GM12878 (cell line): Measurements from ENCODE around the gene SHF. TPM values are rescaled to one million over a fixed set of nuclear protein-coding genes. Genes with fewer than 3 reads are reported as not detected.

Source experiments
- ASH2L ChIP-seq: fragments of 300-600, 200-600 bp; sonication (generic); IDR thresholded peaks from 2 replicates; pipeline ENCODE4 v1.6.1; 2017; ENCODE audit warnings: low read depth, mild to moderate bottlenecking, borderline replicate concordance
- BMI1 ChIP-seq: fragments of 450-650 bp; IDR thresholded peaks from 2 replicates; pipeline ENCODE4 v1.6.1; 2016; ENCODE audit warnings: mild to moderate bottlenecking, moderate library complexity, borderline replicate concordance
- CBX3 ChIP-seq: fragments of 200-600 bp; sonication (generic); IDR thresholded peaks from 2 replicates; pipeline ENCODE4 v1.6.1; 2016; ENCODE audit warnings: low read depth, borderline replicate concordance
- DPF2 ChIP-seq: fragments of 450-650 bp; IDR thresholded peaks from 2 replicates; pipeline ENCODE4 v1.6.1; 2017; ENCODE audit warnings: mild to moderate bottlenecking
- E4F1 ChIP-seq: fragments of 450-650 bp; IDR thresholded peaks from 2 replicates; pipeline ENCODE4 v1.6.1; 2018; ENCODE audit warnings: borderline replicate concordance, mild to moderate bottlenecking; ENCODE audit not compliant: partially characterized antibody
- ESRRA ChIP-seq: IDR thresholded peaks from 2 replicates; pipeline ENCODE4 v1.6.1; 2012; ENCODE audit warnings: mild to moderate bottlenecking, low read length, improper control_type of control experiment
- EZH2 ChIP-seq: IDR thresholded peaks from 2 replicates; pipeline ENCODE4 v1.6.1; 2012; ENCODE audit warnings: low read depth, mild to moderate bottlenecking, control low read depth, inconsistent platforms, low read length, borderline replicate concordance; ENCODE audit not compliant: control insufficient read depth
- FOXM1 ChIP-seq: IDR thresholded peaks from 2 replicates; pipeline ENCODE4 v1.6.1; 2012; ENCODE audit warnings: low read depth, mild to moderate bottlenecking, inconsistent platforms, low read length, moderate library complexity
- GABPA ChIP-seq: IDR thresholded peaks from 2 replicates; pipeline ENCODE4 v1.6.1; 2014; ENCODE audit warnings: antibody characterized with exemption, low read depth, mild to moderate bottlenecking, inconsistent platforms
- HDAC2 ChIP-seq: fragments of 200-600 bp; sonication (generic); IDR thresholded peaks from 2 replicates; pipeline ENCODE4 v1.6.1; 2017
- HDGF ChIP-seq: fragments of 450-650 bp; IDR thresholded peaks from 2 replicates; pipeline ENCODE4 v1.6.1; 2016; ENCODE audit warnings: antibody characterized with exemption
- IKZF1 ChIP-seq: fragments of 450-650 bp; conservative IDR thresholded peaks from 2 replicates; pipeline ENCODE4 v1.6.1; 2017; ENCODE audit warnings: antibody characterized with exemption, mild to moderate bottlenecking
- IRF4 ChIP-seq: IDR thresholded peaks from 2 replicates; pipeline ENCODE4 v1.6.1; 2011; ENCODE audit warnings: low read depth, low read length
- NFIC ChIP-seq: IDR thresholded peaks from 2 replicates; pipeline ENCODE4 v1.6.1; 2012; ENCODE audit warnings: low read depth, mild to moderate bottlenecking, inconsistent platforms, low read length, moderate library complexity
- NFYA ChIP-seq: IDR thresholded peaks from 2 replicates; pipeline ENCODE4 v1.6.1; 2011; ENCODE audit warnings: low read depth, mild to moderate bottlenecking, low read length, improper control_type of control experiment, borderline replicate concordance
- NKRF ChIP-seq: fragments of 450-650 bp; conservative IDR thresholded peaks from 2 replicates; pipeline ENCODE4 v1.6.1; 2017; ENCODE audit warnings: mild to moderate bottlenecking, moderate library complexity
- NR2F1 ChIP-seq: fragments of 450-650 bp; conservative IDR thresholded peaks from 2 replicates; pipeline ENCODE4 v1.6.1; 2017; ENCODE audit warnings: mild to moderate bottlenecking
- NRF1 ChIP-seq: conservative IDR thresholded peaks from 2 replicates; pipeline ENCODE4 v1.6.1; 2011; ENCODE audit warnings: mild to moderate bottlenecking, low read depth, low read length, improper control_type of control experiment
- RAD51 ChIP-seq: fragments of 450-650 bp; IDR thresholded peaks from 2 replicates; pipeline ENCODE4 v1.6.1; 2016; ENCODE audit warnings: moderate library complexity, mild to moderate bottlenecking, inconsistent platforms
- RB1 ChIP-seq: fragments of 450-650 bp; formaldehyde crosslinking; IDR thresholded peaks from 2 replicates; pipeline ENCODE4 v1.6.1; 2017; ENCODE audit warnings: mild to moderate bottlenecking, borderline replicate concordance
- RBBP5 ChIP-seq: fragments of 200-600 bp; sonication (generic); conservative IDR thresholded peaks from 2 replicates; pipeline ENCODE4 v1.6.1; 2016
- RUNX3 ChIP-seq: IDR thresholded peaks from 2 replicates; pipeline ENCODE4 v1.6.1; 2012; ENCODE audit warnings: low read length, inconsistent platforms
- SMAD5 ChIP-seq: IDR thresholded peaks from 2 replicates; pipeline ENCODE4 v1.6.1; 2016; ENCODE audit warnings: antibody characterized with exemption, low read depth
- SMARCA5 ChIP-seq: fragments of 450-650 bp; IDR thresholded peaks from 2 replicates; pipeline ENCODE4 v1.6.1; 2017; ENCODE audit warnings: mild to moderate bottlenecking
- STAT3 ChIP-seq: IDR thresholded peaks from 2 replicates; pipeline ENCODE4 v1.6.1; 2011; ENCODE audit warnings: low read depth, low read length, improper control_type of control experiment
- SUZ12 ChIP-seq: fragments of 200-600 bp; sonication (generic); IDR thresholded peaks from one replicate; pipeline ENCODE4 v1.6.1; 2018; ENCODE audit warnings: antibody characterized with exemption, mild to moderate bottlenecking; ENCODE audit not compliant: unreplicated experiment
- TAF1 ChIP-seq: IDR thresholded peaks from 2 replicates; pipeline ENCODE4 v1.6.1; 2011; ENCODE audit warnings: mild to moderate bottlenecking, low read depth, low read length, borderline replicate concordance
- TCF12 ChIP-seq: IDR thresholded peaks from 2 replicates; pipeline ENCODE4 v1.6.1; 2011; ENCODE audit warnings: low read depth, mild to moderate bottlenecking, low read length
- TCF3 ChIP-seq: IDR thresholded peaks from 2 replicates; pipeline ENCODE4 v1.6.1; 2012; ENCODE audit warnings: low read depth, mild to moderate bottlenecking, low read length, borderline replicate concordance; ENCODE audit not compliant: insufficient read depth
- ZNF217 ChIP-seq: fragments of 450-650 bp; IDR thresholded peaks from 2 replicates; pipeline ENCODE4 v1.6.1; 2017; ENCODE audit warnings: antibody characterized with exemption, mild to moderate bottlenecking
- polyA plus RNA-seq, 11 experiments: library from polyadenylated mRNA; depleted of rRNA in 4 of 11; unstranded in 6 of 11; stranded (reverse) in 5 of 11; fragments of >200 nt; fragmentation: Nextera tagmentation in 4 of 11; fragmentation: Illumina TruSeq in 1 of 11; extraction: Ambion mirVana in 4 of 11; extraction: Trizol in 1 of 11; gene quantifications; 1 replicate in 1 of 11; 2 replicates in 10 of 11; pipeline versions ENCODE4 v1.2.1 to v1.2.3, GENCODE V29; 2011 to 2016; ENCODE audit warnings: inconsistent platforms in 2 of 11, missing spikeins in 2 of 11, low read depth in 1 of 11
- total RNA-seq, 4 experiments: library from RNA; depleted of rRNA in 3 of 4; stranded (reverse); fragments of >200 nt in 3 of 4; fragmentation: Illumina TruSeq in 1 of 4; extraction: Trizol in 1 of 4; gene quantifications; 2 replicates each; pipeline versions ENCODE4 v1.2.1 to v1.2.3, GENCODE V29; 2013 to 2021

The SHF gene
- total and polyA plus RNA-seq, 10 of the 15 experiments (the other 5 are each of a cell fraction or from before 2014, with no cell fraction given) = 0.04 to 5.7 (median 1.0) TPM; not detected in 1

- TF ChIP-seq SUZ12 = no peak
- TF ChIP-seq RB1 = peak; percentile 84; the same call in 1 of the 2 replicates
- peak; percentile 49; the same call in 1 of the 2 replicates for TF ChIP-seq TCF12
- TF ChIP-seq IKZF1 = peak; percentile 74
- no peak for TF ChIP-seq BMI1
- TF ChIP-seq TAF1 = peak; percentile 88
- TF ChIP-seq NFIC = peak; percentile 80
- TF ChIP-seq NKRF = no peak
- 0 out of 2 replicates have a peak, but pooled peaks have one; percentile 49 for TF ChIP-seq TCF3
- no peak for TF ChIP-seq RBBP5
- no peak; the same call in 1 of the 2 replicates for TF ChIP-seq NR2F1
- TF ChIP-seq E4F1 = peak; percentile 38
- no peak for TF ChIP-seq FOXM1
- no peak for TF ChIP-seq RAD51
- TF ChIP-seq NFYA = no peak
- peak; percentile 95 for TF ChIP-seq SMARCA5
- peak; percentile 26; the same call in 1 of the 2 replicates for TF ChIP-seq NRF1
- 0 out of 2 replicates have a peak, but pooled peaks have one; percentile 58 for TF ChIP-seq STAT3
- peak; percentile 65; the same call in 1 of the 2 replicates for TF ChIP-seq GABPA
- no peak for TF ChIP-seq HDAC2
- no peak for TF ChIP-seq HDGF
- TF ChIP-seq ESRRA = peak; percentile 88; the same call in 1 of the 2 replicates
- peak; percentile 51; the same call in 1 of the 2 replicates for TF ChIP-seq IRF4
- 0 out of 2 replicates have a peak, but pooled peaks have one; percentile 57 for TF ChIP-seq ZNF217
- peak; percentile 25; the same call in 1 of the 2 replicates for TF ChIP-seq DPF2
- TF ChIP-seq SMAD5 = peak; percentile 81
- no peak for TF ChIP-seq ASH2L
- TF ChIP-seq RUNX3 = peak; percentile 93
- no peak for TF ChIP-seq CBX3
- TF ChIP-seq EZH2 = no peak
These were observed 12.4 kb upstream of the SHF start (continued) for GRCh38 chr15:45200001-45200798.
